DMS79 treated with DMSO at 0.1 percent for 48 hours (cell line): Measurements from ENCODE around the gene GSG1L.

Source experiments
- DNase-seq: peaks from one replicate; lab custom pipeline; 2025; lab: John Stamatoyannopoulos, UW

GSG1L gene

DNA sequence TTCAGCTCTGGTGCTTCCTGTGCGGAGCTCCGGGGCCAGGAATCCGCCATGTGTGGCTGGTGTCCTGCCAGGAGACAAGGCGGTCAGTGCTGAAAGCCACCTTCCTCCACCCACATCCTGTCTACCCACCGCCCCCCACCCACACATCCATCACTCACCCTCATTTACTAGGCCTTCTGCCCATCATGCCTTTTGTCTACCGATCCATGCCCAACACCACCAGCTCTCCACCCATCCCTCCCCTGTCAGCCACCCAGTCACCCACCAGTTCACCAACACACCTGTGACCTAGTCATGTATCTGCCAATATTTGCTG lies 272.2 kb downstream of the GSG1L start:
- no peak for DNase-seq

DNA sequence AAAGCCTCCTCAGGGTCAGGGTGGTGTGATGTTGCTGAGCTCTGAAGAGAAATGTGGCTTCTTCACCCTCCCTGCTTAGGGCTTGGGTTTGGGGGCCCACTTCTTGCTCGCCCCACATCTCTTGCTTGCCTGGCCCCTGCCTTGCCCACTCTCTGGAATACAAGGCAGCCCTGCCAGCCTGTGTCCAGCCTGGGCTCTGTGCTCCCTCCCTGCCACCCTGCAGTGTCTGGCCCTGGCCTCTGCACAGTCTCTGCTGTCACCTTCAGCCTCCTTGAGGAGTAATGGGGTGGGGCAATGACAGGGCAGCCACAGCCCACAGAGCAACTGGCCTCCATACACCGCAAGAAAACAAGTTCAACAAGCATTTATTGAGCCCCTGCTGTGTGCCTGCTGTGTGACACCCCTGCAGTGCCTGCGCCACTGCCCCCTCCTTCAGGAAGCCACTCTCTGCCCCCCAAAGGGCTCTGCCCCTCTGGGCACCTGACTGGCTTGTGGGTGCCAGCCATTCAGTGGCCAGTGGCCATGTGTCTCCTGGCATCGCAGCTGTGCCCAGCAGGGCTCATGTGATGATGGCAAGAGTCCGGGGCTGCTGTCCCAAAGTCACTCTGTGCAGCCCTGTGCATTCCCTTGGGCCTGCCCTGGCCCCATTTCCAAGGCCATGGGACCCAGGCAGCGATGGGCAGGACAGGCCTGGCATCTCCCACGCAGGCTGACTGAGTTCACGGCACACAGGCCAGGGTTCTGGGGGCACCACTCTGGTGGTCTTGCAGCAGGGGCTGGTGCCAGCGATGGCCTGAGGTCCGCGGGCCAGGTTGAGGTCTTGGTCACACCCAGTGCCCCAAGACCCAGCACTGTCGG lies 272.7 kb downstream of the GSG1L start:
- no peak for DNase-seq

DNA sequence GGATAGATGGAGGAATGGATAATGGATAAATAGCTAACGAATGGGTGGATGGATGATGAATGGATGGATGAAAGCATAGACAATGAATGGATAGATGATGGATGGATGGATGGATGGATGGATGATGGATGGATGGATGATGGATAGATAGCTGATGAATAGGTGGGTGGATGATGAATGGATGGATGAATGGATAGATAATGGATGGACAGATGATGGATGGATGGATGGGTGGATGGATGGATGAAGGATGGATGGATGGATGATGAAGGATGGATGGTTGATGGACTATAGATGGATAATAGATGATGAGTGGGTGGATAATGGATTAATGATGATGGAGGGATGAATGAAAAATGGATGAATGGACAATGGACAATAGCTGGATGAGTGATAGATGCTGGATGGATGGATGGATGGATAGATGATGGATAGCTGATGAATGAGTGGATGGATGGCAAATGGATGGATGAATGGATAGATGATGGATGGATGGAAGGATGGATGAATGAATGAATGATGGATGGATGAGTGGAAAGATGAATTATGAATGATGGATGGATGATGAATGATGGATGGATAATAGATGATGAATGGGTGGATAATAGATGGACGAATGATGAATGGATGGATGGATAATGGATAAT lies 273.8 kb downstream of the GSG1L start:
- no peak for DNase-seq

DNA sequence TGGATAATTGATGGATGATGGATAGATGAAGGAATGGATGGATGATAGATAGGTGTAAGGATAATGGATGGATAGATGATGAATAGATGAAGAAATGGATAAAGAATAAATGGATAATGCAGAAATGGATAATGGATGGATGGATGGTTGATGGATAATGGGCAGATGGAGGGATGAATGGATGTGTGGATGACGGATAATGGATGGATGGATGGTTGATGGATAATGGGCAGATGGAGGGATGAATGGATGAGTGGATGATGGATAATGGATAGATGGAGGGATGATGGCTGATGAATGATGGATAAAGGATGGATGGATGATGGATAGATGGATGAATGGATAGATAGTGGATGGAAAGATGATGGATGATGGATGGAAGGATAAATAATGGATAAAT lies 274.4 kb downstream of the GSG1L start:
- no peak for DNase-seq

DNA sequence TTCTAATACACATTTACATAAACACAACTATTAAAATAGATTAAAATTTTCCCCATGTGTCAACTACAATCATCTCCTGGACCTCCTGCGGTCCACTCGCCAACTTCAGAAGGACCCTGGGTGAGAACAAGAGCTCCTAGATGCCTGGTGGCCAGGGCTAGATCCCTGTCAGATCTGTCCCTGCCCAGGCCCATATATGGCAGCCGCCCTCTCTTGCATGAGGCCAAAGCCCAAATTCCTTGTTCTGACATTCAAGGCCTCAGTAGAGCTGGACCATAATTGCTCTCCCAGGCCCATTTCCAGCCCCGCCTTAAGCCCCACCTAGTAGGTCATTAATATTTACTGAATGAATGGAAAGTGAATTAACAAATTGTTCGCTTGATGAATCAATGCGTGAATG lies 275.8 kb downstream of the GSG1L start:
- no peak for DNase-seq

DNA sequence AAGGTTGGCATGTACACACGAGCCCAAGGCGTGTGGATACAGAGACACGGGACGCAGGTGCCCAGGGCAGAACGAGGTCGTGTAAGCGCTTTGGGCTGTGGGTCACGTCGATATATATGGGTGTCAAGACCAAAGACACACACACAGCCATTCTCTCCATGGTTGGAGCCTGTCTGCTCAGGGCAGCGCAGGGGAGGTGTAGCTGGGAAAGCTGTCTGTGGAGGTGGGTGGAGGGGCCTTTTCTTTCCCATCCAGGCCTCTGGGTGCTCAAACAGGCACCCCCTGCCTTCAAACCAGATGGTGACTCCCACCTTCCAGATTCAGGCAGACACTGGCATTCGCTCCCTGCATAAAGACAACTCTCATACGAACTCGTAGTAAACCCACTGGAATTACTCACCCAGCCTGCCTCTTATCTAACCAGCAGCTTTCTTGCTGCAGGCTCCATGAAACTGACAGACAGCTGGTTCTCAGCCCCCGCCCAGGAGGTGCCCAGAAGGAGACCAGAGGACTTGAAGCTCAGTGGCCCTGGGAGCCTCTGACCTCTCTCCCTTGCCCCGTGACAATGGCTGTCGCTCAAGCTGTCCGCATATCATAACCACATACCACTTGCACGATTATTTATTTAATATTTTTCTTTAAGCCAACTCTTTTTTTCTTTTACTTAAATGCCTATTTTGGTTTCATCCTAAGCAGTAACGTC lies 276.4 kb downstream of the GSG1L start:
- DNase-seq = no peak

DNA sequence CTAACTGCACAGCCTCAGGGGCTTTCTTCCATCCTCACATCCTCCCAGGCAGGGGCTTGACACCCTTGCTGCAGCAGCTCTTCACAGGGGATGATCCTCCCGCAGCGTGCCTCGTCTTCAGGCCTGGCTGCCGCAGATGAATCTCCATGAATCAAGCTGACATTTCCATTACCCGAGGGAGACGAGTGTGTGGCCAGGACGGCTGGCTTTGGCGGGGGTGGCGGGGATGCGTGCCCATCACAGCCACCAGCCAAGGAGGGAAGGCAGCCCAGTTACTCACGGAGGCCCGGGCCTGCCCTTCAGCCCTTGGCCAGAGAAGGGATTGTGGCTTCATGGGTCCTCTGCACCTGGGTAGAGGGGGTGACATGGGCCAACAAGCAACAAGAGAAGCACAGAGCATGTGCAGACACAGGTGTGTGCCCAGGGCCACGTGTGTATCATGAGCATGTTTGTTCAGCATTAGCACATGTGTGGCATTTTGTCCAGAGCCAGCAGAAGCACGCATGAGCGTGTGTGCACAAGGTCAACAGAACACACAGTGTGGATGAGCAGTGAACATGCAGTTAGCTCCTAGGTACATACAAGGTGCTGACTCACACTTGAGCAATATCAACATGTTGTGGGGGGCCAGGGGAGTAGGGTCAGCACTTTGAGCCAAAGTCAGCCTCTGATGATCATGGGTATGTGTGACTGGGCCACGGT lies 277.1 kb downstream of the GSG1L start:
- no peak for DNase-seq

DNA sequence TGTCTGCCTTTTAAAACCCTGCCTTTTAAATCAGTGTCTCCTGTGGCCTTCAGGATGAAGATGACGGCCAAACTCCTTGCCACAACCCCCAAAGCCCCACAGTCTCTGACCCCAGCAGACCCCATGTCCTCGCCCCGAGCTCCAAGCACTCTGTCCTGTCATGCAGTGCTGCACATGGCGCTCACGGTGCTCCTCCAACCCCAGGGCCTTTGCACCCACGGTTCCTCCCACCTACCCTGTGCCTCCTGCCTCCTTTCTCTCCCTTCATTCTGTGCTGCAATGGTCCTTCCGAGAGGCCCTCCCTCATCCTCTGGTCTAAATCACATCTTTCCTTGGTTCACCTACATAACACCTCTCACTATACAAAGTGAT lies 278.2 kb downstream of the GSG1L start:
- no peak for DNase-seq

DNA sequence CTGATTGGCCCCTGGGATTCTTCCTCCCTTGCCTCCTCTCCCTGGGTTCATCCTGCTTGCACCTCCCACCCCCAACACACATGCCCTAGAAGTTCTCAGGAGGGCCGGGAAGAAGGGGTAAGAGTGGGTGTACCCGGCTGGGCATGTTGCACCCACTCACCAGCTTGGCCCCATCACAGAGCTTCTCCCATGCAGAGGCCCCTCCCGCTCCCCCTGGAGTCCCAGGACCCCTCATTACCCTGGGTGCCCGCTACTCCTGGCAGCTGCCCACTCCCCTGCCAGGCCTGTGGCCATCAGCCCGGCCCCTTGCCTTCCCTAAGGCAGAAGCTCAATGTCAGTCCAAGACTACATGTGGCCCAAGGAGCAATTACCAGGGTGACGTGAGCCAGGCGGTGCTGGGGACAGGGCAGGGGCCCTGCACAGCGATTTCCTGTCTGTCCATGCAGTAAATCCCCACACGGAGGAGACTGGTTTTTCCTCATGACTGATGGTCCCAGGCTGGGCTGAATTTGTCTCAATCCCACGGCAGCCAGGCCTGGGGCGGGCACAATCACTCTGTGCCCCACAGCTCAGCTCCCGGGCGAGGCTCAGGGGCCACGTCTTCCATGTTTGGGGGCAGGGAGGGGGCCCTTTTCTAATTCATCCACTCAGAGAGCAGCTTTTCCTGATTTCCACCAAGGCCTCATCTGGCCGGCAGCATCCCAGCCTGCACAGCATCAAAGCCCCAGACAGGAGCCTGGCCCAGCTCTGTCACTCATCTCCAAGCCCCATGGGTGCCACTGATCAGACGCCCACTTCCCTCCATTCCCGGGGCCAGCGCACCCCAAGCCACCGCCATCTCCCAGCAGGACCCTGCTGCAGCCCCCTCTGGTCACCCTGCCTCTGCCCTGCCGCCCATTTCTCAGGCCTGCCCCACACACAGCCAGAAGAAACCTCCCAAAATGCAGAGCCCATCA lies 278.9 kb downstream of the GSG1L start:
- no peak for DNase-seq

DNA sequence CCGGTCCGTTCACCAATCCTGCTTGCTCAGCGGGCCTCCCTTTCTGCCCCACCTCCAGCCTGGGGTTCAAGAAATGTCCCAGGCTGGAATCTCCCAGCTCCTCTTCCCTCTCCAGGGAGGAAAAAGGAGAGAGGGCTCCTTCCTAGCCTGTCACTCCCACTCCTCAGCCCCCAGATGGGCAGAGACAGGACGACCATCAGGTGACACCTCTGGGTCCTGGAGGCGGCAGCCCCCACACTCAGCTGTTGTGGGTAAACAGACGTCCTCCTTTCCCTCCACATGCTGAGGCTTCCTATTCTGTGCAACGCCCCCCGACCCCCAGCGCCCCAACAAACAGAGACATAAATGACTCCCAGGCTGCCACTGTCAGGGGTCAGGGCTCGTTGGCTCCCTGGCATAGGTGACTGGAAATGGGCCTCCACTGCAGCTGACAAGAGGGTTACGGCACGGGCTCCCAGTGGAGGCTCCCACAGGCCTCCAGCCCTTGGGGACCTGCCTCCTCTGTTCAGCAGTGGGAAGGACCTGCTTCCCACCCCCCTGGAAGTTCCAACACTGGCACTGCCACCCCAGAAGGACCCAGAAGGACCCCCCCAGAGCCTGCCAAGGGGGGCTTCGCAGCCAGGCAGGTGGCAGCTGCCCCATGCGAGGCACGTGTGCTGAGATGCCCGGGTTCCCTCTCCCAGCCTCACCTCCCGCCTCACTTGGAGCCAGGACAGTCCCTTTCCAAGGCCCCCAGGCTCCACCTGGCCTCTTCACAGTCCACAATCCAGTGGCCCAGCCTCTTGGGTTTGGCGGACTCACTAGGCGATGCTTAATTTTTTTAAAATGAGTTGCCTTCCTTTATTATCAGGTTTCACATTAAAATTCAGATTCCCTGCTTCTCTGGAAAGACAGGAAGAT lies 281.3 kb downstream of the GSG1L start:
- no peak for DNase-seq

DNA sequence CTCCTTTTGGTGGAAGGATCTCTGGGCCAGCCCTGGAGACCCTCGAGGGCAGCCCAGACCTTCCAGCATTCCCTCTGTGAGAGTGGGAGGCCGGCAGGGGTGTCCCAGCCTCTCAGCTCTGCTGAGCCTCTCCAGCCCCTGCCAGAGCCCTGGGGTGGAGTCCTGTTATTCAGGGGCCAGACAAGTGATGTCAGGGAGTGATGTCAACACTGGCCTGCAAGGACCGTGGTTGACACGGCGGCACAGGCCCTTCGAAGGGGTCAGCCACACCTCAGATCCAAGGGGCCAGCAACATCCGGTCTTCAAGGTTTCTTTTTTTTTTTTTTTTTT lies 282.4 kb downstream of the GSG1L start:
- DNase-seq = no peak

DNA sequence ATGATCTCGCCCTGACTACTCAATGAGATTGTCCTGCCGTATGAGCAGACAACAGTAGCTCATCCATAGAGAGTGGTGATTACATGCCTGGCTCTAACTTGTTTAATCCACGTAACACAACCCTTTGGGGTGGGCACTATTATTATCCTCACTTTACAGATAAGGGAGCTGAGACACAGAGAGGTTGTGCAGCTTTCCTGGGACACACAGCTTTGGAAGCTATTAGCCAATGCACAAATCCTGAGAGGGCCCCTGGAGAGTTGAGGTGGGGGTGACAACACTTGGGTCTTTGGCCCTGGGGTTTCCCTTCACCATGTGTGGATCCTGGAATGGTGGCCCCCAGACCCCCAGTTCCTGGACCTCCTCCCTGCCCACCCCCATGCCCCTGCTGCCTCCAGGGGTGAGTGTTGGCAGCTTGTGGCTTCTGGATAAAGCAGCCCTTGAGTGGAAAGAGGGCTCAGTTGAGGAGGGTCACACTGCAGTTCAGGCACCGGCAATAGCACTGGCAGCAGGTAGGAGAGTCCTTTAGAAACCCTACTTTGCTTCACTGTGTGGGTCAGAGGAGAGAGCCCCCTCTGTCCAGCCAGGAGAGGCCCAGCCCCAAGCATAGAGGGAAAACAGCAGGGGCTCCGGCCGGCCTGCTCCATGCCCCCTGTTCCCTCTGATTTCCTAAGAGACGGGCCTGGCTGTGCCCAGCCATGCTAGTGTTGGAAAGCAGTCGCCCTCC lies 282.9 kb downstream of the GSG1L start:
- DNase-seq = no peak

DNA sequence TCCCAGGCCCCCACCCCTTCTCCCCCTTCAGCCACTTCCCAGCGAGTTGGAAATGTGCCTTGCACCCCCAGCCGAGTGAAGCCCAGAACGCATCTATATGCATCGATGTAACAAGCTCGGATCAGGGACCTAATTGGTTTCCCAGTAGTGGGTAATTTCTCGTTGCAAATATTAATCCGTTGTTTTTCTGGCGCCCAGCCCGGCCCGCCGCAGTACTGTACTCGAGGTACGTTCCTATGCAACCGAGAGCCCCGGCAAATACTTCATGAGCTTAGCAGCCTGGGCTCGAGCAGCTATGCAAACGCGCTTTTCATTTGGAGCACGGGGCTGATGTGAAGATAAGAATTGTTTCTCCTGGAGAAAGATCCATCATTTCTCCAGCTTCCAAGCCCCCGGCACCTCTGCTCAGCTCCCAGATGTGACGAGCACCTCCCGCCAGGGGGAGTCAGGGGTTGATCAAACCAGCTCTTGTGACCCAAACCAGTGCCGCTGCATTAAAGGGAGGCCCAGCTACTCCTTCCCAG lies 283.8 kb downstream of the GSG1L start:
- peak; percentile 91 for DNase-seq

DNA sequence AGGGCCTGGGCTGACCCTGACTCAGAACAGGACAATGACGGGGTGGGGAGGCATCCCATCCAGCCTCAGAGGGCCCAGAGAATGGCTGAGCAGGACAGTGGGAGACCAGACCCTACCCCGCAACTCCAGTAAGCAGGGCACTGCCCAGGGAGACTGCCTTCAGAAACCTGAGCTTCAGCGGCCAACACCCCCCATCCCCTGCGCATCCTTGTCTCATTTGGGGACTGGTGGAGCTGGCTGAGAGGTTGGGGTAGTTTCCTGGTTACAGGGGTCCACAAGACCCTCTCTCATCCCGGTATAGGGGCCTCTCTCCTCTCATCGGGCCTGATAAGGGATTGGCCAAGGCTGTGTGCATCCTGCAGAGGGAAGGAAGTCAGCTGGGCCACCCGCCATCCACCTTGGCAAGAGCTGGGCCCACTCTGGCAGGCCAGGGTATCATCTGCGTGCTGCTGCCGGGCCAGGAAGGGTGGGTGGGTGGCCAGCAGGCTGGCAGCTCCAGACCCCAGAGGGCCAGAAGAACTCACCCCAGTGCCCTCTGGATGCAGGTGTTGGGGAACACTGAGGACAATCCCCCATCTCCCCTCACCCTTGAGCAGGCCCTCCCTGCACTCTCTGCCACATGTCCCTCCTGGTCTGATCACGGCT lies 284.5 kb downstream of the GSG1L start:
- DNase-seq = no peak

DNA sequence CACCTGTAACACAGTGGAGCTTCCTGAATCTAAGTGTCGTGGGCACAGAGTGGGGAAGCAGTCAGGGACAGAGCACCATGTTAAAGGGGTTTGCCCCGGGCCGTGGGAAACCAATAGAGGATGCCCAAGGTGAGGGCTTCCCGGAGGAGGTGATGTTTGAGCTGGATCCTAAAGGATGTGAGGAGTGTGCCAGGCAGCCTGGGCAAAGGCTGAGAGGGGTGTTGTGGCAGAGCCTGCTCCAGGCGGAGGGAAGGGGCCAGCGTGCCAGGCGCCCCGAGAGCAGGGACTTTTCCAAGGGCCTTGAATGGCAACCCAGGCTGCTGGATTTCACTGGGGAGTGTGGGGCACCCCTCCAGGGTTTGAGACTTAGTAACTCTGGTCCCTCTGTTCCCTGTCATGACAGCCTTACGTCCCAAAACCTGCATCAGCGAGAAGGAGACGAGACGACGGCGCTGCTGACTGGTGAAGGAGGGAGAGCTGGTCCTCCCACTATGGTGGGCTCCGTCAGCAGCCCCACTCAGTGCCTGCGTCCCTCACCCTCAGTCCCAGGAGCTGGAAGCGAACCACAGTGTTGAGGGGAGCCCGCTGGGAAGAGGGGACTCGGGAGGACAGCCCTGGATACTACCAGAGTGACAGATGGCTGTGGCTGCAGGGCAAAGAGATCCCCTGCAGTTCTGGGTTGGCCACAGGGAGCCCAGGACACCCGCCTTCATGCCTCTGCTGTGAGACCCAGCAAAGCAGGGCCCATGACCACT lies 285.2 kb downstream of the GSG1L start:
- no peak for DNase-seq

DNA sequence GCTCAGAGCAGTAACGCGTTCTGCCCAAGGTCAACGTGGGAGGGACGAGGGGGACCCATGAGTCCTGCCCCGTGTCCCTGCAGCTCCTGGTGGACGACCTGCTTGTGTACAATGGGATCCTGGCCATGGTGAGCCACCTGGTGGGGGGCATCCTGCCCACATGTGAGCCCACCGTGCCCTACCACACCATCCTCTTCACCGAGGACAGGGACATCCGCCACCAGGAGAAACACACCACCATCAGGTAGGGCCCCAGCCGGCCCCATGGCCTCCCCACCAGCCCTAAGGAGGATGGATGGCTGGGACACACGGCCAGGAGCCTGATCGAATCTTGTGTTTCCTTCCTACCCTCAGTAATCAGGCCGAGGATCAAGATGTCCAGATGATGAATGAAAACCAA lies 286.0 kb downstream of the GSG1L start:
- DNase-seq = no peak

DNA sequence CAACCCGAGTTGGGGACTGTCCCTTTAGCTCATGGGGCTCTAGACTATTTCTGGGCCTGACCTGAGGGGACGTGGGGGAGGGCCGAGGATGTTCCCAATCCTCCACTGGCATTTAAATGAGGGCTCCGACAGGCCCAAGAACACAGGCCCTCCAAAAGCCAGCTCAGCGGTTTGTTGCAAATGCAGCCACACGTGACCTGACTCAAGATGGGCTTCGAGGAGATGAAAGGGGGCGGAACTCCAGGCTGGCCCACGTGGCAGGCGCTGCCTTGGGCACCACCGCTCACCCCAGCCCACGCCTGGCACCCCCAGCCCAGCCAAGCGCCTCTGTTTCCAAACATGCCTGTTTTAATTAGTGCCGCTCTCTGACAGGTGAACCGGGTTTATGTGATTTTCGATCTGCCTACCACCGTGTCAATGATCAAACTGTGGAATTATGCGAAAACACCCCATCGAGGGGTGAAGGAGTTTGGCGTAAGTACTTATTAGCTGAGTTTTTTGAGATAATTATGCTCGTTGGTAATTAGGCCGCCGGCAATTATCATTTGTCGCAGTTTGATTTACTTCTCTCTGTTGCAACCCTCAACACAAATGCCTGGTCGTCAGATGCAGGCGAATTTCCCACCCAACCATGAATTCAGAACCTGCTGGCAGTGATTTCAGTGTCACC lies 286.8 kb downstream of the GSG1L start:
- no peak for DNase-seq

DNA sequence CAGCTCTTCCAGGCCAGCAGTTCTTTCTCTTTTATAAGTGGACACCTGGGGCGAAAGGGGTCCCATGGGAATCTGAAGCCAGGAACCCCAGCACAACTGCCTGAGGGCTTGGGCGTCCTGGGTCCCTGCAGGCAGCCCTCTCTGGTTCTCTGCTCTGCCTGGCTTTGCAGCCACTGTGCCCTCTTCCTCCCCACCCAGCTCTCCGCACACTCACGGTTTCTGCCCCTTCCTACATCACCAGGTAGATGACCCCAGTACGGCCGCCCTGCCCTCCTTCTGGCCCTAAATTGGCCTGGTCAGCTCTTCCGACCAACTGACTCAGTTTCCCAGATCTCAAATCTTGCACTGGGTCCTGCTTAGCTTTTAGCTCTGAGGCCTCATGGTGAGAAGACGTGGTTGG lies 288.3 kb downstream of the GSG1L start:
- no peak for DNase-seq
